Measurements from ENCODE around the gene TTBK1.

Gene TTBK1

GRCh38 chr6:43290339-43290904 is 47.1 kb downstream of the TTBK1 start:
- Histone ChIP-seq H3K4me2 (ENCODE audit: low read length) (no peak overlapping the region), H3K9me3 (ENCODE audit: insufficient read depth, low read length) (no peaks in the 10 kb centered on the region)

DNA sequence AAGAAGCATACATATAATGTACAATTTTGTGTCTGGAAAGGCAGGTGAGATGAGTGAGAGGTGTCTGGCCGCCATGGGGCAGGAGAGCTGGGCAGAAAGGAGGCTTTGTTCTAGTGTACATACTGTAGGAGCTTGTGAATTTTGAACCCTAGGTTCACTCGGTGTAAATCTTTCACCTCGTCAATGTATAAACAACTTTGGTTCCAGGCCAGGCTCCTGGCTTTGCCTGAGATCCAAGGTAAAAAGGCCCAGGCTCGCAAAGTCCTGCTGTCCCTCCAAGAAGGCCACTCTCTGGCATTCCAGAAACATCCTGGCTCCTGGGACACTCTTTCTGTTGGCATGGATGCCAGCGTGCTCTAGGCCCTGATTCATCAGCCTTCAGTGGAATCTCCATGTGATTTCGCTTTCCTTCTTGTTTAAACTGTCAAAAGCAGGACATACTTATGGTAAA is 47.6 kb downstream of the TTBK1 start:
- Histone ChIP-seq H3K4me3 (ENCODE audit: low read length) (no peak overlapping the region), H3K9me3 (ENCODE audit: insufficient read depth, low read length) (no peaks in the 10 kb centered on the region), H3K4me2 (ENCODE audit: low read length) (no peak overlapping the region), H2AFZ (ENCODE audit: low read depth, low read length) (no peak overlapping the region), H3K9ac (ENCODE audit: low read length) (no peak overlapping the region), H3K4me1 (ENCODE audit: low read length) (no peaks in the 10 kb centered on the region), H3K79me2 (ENCODE audit: low read length) (no peaks in the 10 kb centered on the region), H3K36me3 (replicated peaks; ENCODE audit: low read depth, low read length) (no peaks in the 10 kb centered on the region), H3K27ac (ENCODE audit: low read length) (no peak overlapping the region), H3K27me3 (ENCODE audit: low read depth, low read length) (no peaks in the 10 kb centered on the region), H4K20me1 (ENCODE audit: insufficient read depth, low read length) (no peaks in the 10 kb centered on the region)
- TF ChIP-seq, protein P1, sequence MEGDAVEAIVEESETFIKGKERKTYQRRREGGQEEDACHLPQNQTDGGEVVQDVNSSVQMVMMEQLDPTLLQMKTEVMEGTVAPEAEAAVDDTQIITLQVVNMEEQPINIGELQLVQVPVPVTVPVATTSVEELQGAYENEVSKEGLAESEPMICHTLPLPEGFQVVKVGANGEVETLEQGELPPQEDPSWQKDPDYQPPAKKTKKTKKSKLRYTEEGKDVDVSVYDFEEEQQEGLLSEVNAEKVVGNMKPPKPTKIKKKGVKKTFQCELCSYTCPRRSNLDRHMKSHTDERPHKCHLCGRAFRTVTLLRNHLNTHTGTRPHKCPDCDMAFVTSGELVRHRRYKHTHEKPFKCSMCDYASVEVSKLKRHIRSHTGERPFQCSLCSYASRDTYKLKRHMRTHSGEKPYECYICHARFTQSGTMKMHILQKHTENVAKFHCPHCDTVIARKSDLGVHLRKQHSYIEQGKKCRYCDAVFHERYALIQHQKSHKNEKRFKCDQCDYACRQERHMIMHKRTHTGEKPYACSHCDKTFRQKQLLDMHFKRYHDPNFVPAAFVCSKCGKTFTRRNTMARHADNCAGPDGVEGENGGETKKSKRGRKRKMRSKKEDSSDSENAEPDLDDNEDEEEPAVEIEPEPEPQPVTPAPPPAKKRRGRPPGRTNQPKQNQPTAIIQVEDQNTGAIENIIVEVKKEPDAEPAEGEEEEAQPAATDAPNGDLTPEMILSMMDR (IDR thresholded peaks at IDR 0.05; ENCODE audit: low read depth, low read length), result no peak
- TF ChIP-seq EZH2phosphoT487 (IDR thresholded peaks at IDR 0.05; ENCODE audit: low read depth), result no peak

More at GRCh38 chr6:43290339-43290904, 47.1 kb downstream of the TTBK1 start:
- Histone ChIP-seq H3K79me2 (ENCODE audit: low read length) (no peaks in the 10 kb centered on the region), H4K20me1 (ENCODE audit: insufficient read depth, low read length) (no peaks in the 10 kb centered on the region), H3K4me1 (ENCODE audit: low read length) (no peaks in the 10 kb centered on the region), H3K9ac (ENCODE audit: low read length) (no peak overlapping the region), H2AFZ (ENCODE audit: low read depth, low read length) (no peak overlapping the region), H3K36me3 (replicated peaks; ENCODE audit: low read depth, low read length) (no peaks in the 10 kb centered on the region), H3K27me3 (ENCODE audit: low read depth, low read length) (no peaks in the 10 kb centered on the region), H3K27ac (ENCODE audit: low read length) (no peak overlapping the region), H3K4me3 (ENCODE audit: low read length) (no peak overlapping the region)
- TF ChIP-seq, protein P1 (IDR thresholded peaks at IDR 0.05; ENCODE audit: low read depth, low read length), result no peak
- TF ChIP-seq EZH2phosphoT487 (IDR thresholded peaks at IDR 0.05; ENCODE audit: low read depth), result no peak

GRCh38 chr6:43291708-43292107 is 48.4 kb downstream of the TTBK1 start:
- no peaks in the 10 kb centered on the region for H3K4me1 ChIP-seq (ENCODE audit: low read length)
- no peak overlapping the region for H3K27ac ChIP-seq (ENCODE audit: low read length)
- H3K36me3 ChIP-seq (replicated peaks; ENCODE audit: low read depth, low read length), result no peaks in the 10 kb centered on the region
- no peak overlapping the region for H3K4me2 ChIP-seq (ENCODE audit: low read length)
- H3K79me2 ChIP-seq (ENCODE audit: low read length), result no peaks in the 10 kb centered on the region
- H3K27me3 ChIP-seq (ENCODE audit: low read depth, low read length), result no peaks in the 10 kb centered on the region
- no peaks in the 10 kb centered on the region for H3K9me3 ChIP-seq (ENCODE audit: insufficient read depth, low read length)
- H3K4me3 ChIP-seq (ENCODE audit: low read length), result no peak overlapping the region
- no peak overlapping the region for H2AFZ ChIP-seq (ENCODE audit: low read depth, low read length)
- H4K20me1 ChIP-seq (ENCODE audit: insufficient read depth, low read length), result no peaks in the 10 kb centered on the region
- no peak for TF ChIP-seq EZH2phosphoT487 (IDR thresholded peaks at IDR 0.05; ENCODE audit: low read depth)
- TF ChIP-seq, protein P1 (IDR thresholded peaks at IDR 0.05; ENCODE audit: low read depth, low read length), result no peak
- H3K9ac ChIP-seq (ENCODE audit: low read length), result no peak overlapping the region

GRCh38 chr6:43292341-43292740 is 49.1 kb downstream of the TTBK1 start:
- TF ChIP-seq, protein P1 (IDR thresholded peaks at IDR 0.05; ENCODE audit: low read depth, low read length), result no peak
- TF ChIP-seq EZH2phosphoT487 (IDR thresholded peaks at IDR 0.05; ENCODE audit: low read depth), result no peak
- no peaks in the 10 kb centered on the region for H3K79me2 ChIP-seq (ENCODE audit: low read length)
- H3K4me2 ChIP-seq (ENCODE audit: low read length), result no peak overlapping the region
- no peak overlapping the region for H3K9ac ChIP-seq (ENCODE audit: low read length)
- no peaks in the 10 kb centered on the region for H3K27me3 ChIP-seq (ENCODE audit: low read depth, low read length)
- no peaks in the 10 kb centered on the region for H3K9me3 ChIP-seq (ENCODE audit: insufficient read depth, low read length)
- H3K36me3 ChIP-seq (replicated peaks; ENCODE audit: low read depth, low read length), result no peaks in the 10 kb centered on the region
- no peaks in the 10 kb centered on the region for H3K4me1 ChIP-seq (ENCODE audit: low read length)
- no peak overlapping the region for H2AFZ ChIP-seq (ENCODE audit: low read depth, low read length)
- no peak overlapping the region for H3K27ac ChIP-seq (ENCODE audit: low read length)
- H3K4me3 ChIP-seq (ENCODE audit: low read length), result no peak overlapping the region
- H4K20me1 ChIP-seq (ENCODE audit: insufficient read depth, low read length), result no peaks in the 10 kb centered on the region

All from OCI-LY3 (cell line).